Measurements from ENCODE around the gene GRPEL2.

GRCh38 chr5:149357370-149358293, 12.3 kb downstream of the GRPEL2 start, which contains the start of gene PCYOX1L:
- TF ChIP-seq CTCF (IDR thresholded peaks at IDR 0.05): no peak
- peak in 1 of 2 donors; percentile 65 for TF ChIP-seq POLR2A (IDR thresholded peaks at IDR 0.05)
